H9 (cell line): ENCODE data around the gene DCLK2. TPM values are rescaled to one million over a fixed set of nuclear protein-coding genes. Genes with fewer than 3 reads are reported as not detected.

Experiments
- DNase-seq: peaks from one replicate; pipeline ENCODE4 v3.0.0-alpha.2; 2017
- H2AFZ ChIP-seq: one replicate; pipeline ENCODE4 v1.6.1; 2013; ENCODE audit warnings: mild to moderate bottlenecking, low read length, control low read depth, moderate library complexity
- H2AK5ac ChIP-seq: 2 replicates; pipeline ENCODE4 v1.6.1; 2013; ENCODE audit warnings: low read length, control low read depth, mixed read lengths; ENCODE audit not compliant: insufficient read length
- H2BK120ac ChIP-seq: one replicate; pipeline ENCODE4 v1.6.1; 2013; ENCODE audit warnings: low read depth, mild to moderate bottlenecking, low read length, control low read depth, inconsistent platforms; ENCODE audit not compliant: poor library complexity, severe bottlenecking
- H2BK12ac ChIP-seq: 2 replicates; pipeline ENCODE4 v1.6.1; 2013; ENCODE audit warnings: low read length, control low read depth, mixed read lengths, low read depth; ENCODE audit not compliant: insufficient read length
- H2BK15ac ChIP-seq: 2 replicates; pipeline ENCODE4 v1.6.1; 2013; ENCODE audit warnings: low read depth, low read length, control low read depth
- H2BK20ac ChIP-seq: one replicate; pipeline ENCODE4 v1.6.1; 2013; ENCODE audit warnings: low read depth, mild to moderate bottlenecking, low read length, control low read depth, inconsistent platforms; ENCODE audit not compliant: poor library complexity, severe bottlenecking
- H2BK5ac ChIP-seq: 2 replicates; pipeline ENCODE4 v1.6.1; 2013; ENCODE audit warnings: low read length, control low read depth, mixed read lengths; ENCODE audit not compliant: insufficient read length
- H3K14ac ChIP-seq: 2 replicates; pipeline ENCODE4 v1.6.1; 2013; ENCODE audit warnings: low read length, control low read depth; ENCODE audit not compliant: insufficient read depth
- H3K18ac ChIP-seq: 2 replicates; pipeline ENCODE4 v1.6.1; 2013; ENCODE audit warnings: low read depth, mild to moderate bottlenecking, mixed read lengths, low read length, control low read depth; ENCODE audit not compliant: insufficient read length
- H3K23ac ChIP-seq: 2 replicates; pipeline ENCODE4 v1.6.1; 2013; ENCODE audit warnings: low read length, control low read depth, mixed read lengths, low read depth; ENCODE audit not compliant: insufficient read length
- H3K23me2 ChIP-seq: 2 replicates; pipeline ENCODE4 v1.6.1; 2013; ENCODE audit warnings: low read depth, mild to moderate bottlenecking, mixed read lengths, low read length, control low read depth; ENCODE audit not compliant: insufficient read length, poor library complexity, severe bottlenecking
- H3K27ac ChIP-seq: 2 replicates; pipeline ENCODE4 v1.5.1; 2013; ENCODE audit warnings: low read length, control low read depth, mixed read lengths, low read depth; ENCODE audit not compliant: insufficient read length
- H3K27me3 ChIP-seq: 2 replicates; pipeline ENCODE4 v1.6.1; 2013; ENCODE audit warnings: low read length, control low read depth, inconsistent platforms; ENCODE audit not compliant: insufficient read depth
- H3K4ac ChIP-seq: 2 replicates; pipeline ENCODE4 v1.6.1; 2013; ENCODE audit warnings: low read depth, mild to moderate bottlenecking, control low read depth, inconsistent platforms, low read length, moderate library complexity
- H3K4me1 ChIP-seq: 2 replicates; pipeline ENCODE4 v1.6.1; 2013; ENCODE audit warnings: low read length, control low read depth, inconsistent platforms; ENCODE audit not compliant: insufficient read depth
- H3K4me2 ChIP-seq: 2 replicates; pipeline ENCODE4 v1.6.1; 2013; ENCODE audit warnings: low read length, control low read depth, mixed read lengths; ENCODE audit not compliant: insufficient read length, insufficient read depth
- H3K56ac ChIP-seq: 2 replicates; pipeline ENCODE4 v1.6.1; 2013; ENCODE audit warnings: low read depth, mild to moderate bottlenecking, mixed read lengths, low read length, control low read depth; ENCODE audit not compliant: insufficient read length
- H3K79me1 ChIP-seq: 2 replicates; pipeline ENCODE4 v1.6.1; 2013; ENCODE audit warnings: low read depth, mild to moderate bottlenecking, moderate library complexity, low read length, control low read depth, inconsistent platforms; ENCODE audit not compliant: insufficient read depth, poor library complexity, severe bottlenecking
- H3K79me2 ChIP-seq: 2 replicates; pipeline ENCODE4 v1.6.1; 2013; ENCODE audit warnings: low read length, control low read depth, inconsistent platforms; ENCODE audit not compliant: insufficient read depth
- H3K9ac ChIP-seq: 2 replicates; pipeline ENCODE4 v1.6.1; 2013; ENCODE audit warnings: low read length, control low read depth, mixed read lengths; ENCODE audit not compliant: insufficient read length; ENCODE audit errors: extremely low read depth
- H3K9me3 ChIP-seq: one replicate; pipeline ENCODE4 v1.6.1; 2013; ENCODE audit warnings: low read depth, low read length, inconsistent platforms; ENCODE audit not compliant: control insufficient read depth
- H3T11ph ChIP-seq: one replicate; pipeline ENCODE4 v1.6.1; 2013; ENCODE audit warnings: mild to moderate bottlenecking, low read length, control low read depth, inconsistent platforms
- H4K20me1 ChIP-seq: one replicate; pipeline ENCODE4 v1.6.1; 2013; ENCODE audit not compliant: control insufficient read depth, insufficient read length, insufficient read depth
- H4K5ac ChIP-seq: 2 replicates; pipeline ENCODE4 v1.6.1; 2013; ENCODE audit warnings: low read depth, mild to moderate bottlenecking, mixed read lengths, low read length, control low read depth; ENCODE audit not compliant: insufficient read length
- H4K8ac ChIP-seq: replicated peaks from 2 replicates; pipeline ENCODE4 v1.6.1; 2013; ENCODE audit warnings: low read length, control low read depth, mixed read lengths, low read depth; ENCODE audit not compliant: insufficient read length
- H4K91ac ChIP-seq: 2 replicates; pipeline ENCODE4 v1.6.1; 2013; ENCODE audit warnings: low read depth, mild to moderate bottlenecking, moderate library complexity, mixed read lengths, low read length, control low read depth; ENCODE audit not compliant: insufficient read length
- H3K27ac Mint-ChIP-seq, 3 experiments: 2 replicates in 2 of 3; 3 replicates in 1 of 3; pipeline ENCODE4 v1.8.0; 2020 to 2021; ENCODE audit warnings: mixed read lengths in 3 of 3, mild to moderate bottlenecking in 1 of 3, moderate library complexity in 1 of 3
- H3K27me3 Mint-ChIP-seq: 2 replicates; pipeline ENCODE4 v1.8.0; 2021; ENCODE audit warnings: low read depth, mild to moderate bottlenecking, moderate library complexity, mixed read lengths
- H3K36me3 Mint-ChIP-seq, 3 experiments: 2 replicates in 2 of 3; 3 replicates in 1 of 3; pipeline ENCODE4 v1.8.0; 2020 to 2021; ENCODE audit warnings: low read depth in 3 of 3, mixed read lengths in 3 of 3; ENCODE audit not compliant: insufficient read depth in 1 of 3
- H3K4me1 Mint-ChIP-seq, 2 experiments: 2 replicates each; pipeline ENCODE4 v1.8.0; 2020; ENCODE audit warnings: mixed read lengths in 2 of 2
- H3K4me3 Mint-ChIP-seq, 2 experiments: 2 replicates in 1 of 2; 3 replicates in 1 of 2; pipeline ENCODE4 v1.8.0; 2020 to 2021; ENCODE audit warnings: mild to moderate bottlenecking in 2 of 2, mixed read lengths in 2 of 2, moderate library complexity in 1 of 2
- H3K9me3 Mint-ChIP-seq, 2 experiments: 2 replicates in 1 of 2; 3 replicates in 1 of 2; pipeline ENCODE4 v1.8.0; 2020; ENCODE audit warnings: mild to moderate bottlenecking in 2 of 2, mixed read lengths in 2 of 2, moderate library complexity in 1 of 2
- WGBS: extraction: QIAGEN DNeasy Blood & Tissue Kit; methylation state at CpG from one replicate; pipeline ENCODE4 v1.1.7; 2013; ENCODE audit warnings: missing lambda C conversion rate, low lambda C conversion rate, mixed read lengths; ENCODE audit not compliant: insufficient read length; ENCODE audit errors: extremely low coverage; 5-methylcytosine and 5-hydroxymethylcytosine counted together
- total RNA-seq: library from RNA; stranded (reverse); gene quantifications from 2 replicates; pipeline ENCODE4 v1.2.1, GENCODE V29; 2021
- TF ChIP-seq, protein P1 (sequence below): fragments of 200-600 bp; sonication (generic); conservative IDR thresholded peaks from 3 replicates; pipeline ENCODE4 v1.8.0; 2021; ENCODE audit warnings: antibody characterized with exemption, mild to moderate bottlenecking

Gene DCLK2
- total RNA-seq, 1 experiment from 2014 or later: 0.33 TPM

DNA sequence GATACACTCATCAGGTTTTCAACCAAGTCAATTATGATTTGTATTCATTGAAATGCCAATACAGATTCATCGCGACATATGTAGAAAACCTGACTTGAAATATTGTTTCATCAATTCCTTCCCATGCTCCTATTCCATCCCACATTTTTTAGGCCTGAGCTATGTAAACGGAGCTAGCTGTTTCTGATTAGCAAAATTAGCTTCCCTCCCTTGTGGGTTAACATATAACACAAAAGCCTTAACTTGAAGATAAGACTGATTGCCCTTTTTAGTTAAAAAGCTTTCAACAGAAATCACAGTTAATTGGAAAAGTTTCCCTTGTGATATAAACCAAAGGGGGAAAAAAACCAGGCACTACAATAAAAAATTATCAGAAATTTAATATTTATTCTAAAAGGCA lies 32.8 kb upstream of the DCLK2 start:
- no peak overlapping the region for H3K27ac ChIP-seq
- Mint-ChIP-seq H3K27me3 (no peaks in the 10 kb centered on the region), H3K36me3 (no peaks in the 10 kb centered on the region), H3K9me3 (no peaks in the 10 kb centered on the region), H3K4me1 (peaks cover 9 to 10% of the 10 kb centered on the region in 2 experiments), H3K27ac (no peak overlapping the region), H3K4me3 (no peak overlapping the region)
- H3K79me2 ChIP-seq: no peaks in the 10 kb centered on the region
- H3K4me2 ChIP-seq: no peak overlapping the region
- DNase-seq: no peak
- H3K9ac ChIP-seq: no peak overlapping the region
- no peaks in the 10 kb centered on the region for H4K20me1 ChIP-seq
- H4K8ac ChIP-seq: no peak overlapping the region
- no peak overlapping the region for H3K23ac ChIP-seq
- no peak overlapping the region for H4K5ac ChIP-seq
- WGBS: no CpG with 5 or more reads among the region's 3 CpGs
- no peak overlapping the region for H2AFZ ChIP-seq
- no peak overlapping the region for H3K18ac ChIP-seq
- H3K27me3 ChIP-seq: no peaks in the 10 kb centered on the region
- H2AK5ac ChIP-seq: no peak overlapping the region
- H4K91ac ChIP-seq: no peak overlapping the region
- no peak overlapping the region for H2BK12ac ChIP-seq
- no peak overlapping the region for H3K4ac ChIP-seq
- no peak overlapping the region for H2BK120ac ChIP-seq
- no peaks in the 10 kb centered on the region for H3K9me3 ChIP-seq
- H3K14ac ChIP-seq: no peak overlapping the region
- H2BK20ac ChIP-seq: no peak overlapping the region
- no peak overlapping the region for H3K56ac ChIP-seq
- no peak overlapping the region for H2BK5ac ChIP-seq
- H3K79me1 ChIP-seq: no peaks in the 10 kb centered on the region
- TF ChIP-seq, protein P1, sequence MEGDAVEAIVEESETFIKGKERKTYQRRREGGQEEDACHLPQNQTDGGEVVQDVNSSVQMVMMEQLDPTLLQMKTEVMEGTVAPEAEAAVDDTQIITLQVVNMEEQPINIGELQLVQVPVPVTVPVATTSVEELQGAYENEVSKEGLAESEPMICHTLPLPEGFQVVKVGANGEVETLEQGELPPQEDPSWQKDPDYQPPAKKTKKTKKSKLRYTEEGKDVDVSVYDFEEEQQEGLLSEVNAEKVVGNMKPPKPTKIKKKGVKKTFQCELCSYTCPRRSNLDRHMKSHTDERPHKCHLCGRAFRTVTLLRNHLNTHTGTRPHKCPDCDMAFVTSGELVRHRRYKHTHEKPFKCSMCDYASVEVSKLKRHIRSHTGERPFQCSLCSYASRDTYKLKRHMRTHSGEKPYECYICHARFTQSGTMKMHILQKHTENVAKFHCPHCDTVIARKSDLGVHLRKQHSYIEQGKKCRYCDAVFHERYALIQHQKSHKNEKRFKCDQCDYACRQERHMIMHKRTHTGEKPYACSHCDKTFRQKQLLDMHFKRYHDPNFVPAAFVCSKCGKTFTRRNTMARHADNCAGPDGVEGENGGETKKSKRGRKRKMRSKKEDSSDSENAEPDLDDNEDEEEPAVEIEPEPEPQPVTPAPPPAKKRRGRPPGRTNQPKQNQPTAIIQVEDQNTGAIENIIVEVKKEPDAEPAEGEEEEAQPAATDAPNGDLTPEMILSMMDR: no peak
- no peaks in the 10 kb centered on the region for H3K23me2 ChIP-seq
- H3T11ph ChIP-seq: no peak overlapping the region
- H3K4me1 ChIP-seq: no peaks in the 10 kb centered on the region
- H2BK15ac ChIP-seq: no peak overlapping the region
